HG02973 (cell line): Measurements from ENCODE around the gene DSCAM.
"Not testable (repeated sequence)": the region's sequence is repeated elsewhere in the genome, so short reads cannot be mapped to it uniquely, and the experiment has no call there.

Experiments used
- ATAC-seq: cut with Tn5 transposase; IDR thresholded peaks from one replicate; pipeline ENCODE4 v1.9.1; 2021; ENCODE audit warnings: moderate library complexity; ENCODE audit not compliant: unreplicated experiment

Gene DSCAM

GRCh38 chr21:40074198-40074597 lies 772.8 kb downstream of the DSCAM start:
- no peak for ATAC-seq

GRCh38 chr21:40073642-40074041 lies 773.3 kb downstream of the DSCAM start:
- no peak for ATAC-seq

GRCh38 chr21:40070871-40071270 lies 776.1 kb downstream of the DSCAM start:
- no peak for ATAC-seq

- ATAC-seq, result no peak
Measured at GRCh38 chr21:40067751-40068150, 779.2 kb downstream of the DSCAM start.

GRCh38 chr21:40066221-40066620 lies 780.7 kb downstream of the DSCAM start:
- ATAC-seq, result no peak

GRCh38 chr21:40060083-40060677 lies 786.8 kb downstream of the DSCAM start:
- no peak for ATAC-seq

GRCh38 chr21:40057331-40057730 lies 789.6 kb downstream of the DSCAM start:
- ATAC-seq, result no peak

GRCh38 chr21:40056031-40056430 lies 790.9 kb downstream of the DSCAM start:
- no peak for ATAC-seq

GRCh38 chr21:40054403-40054802 lies 792.6 kb downstream of the DSCAM start:
- no peak for ATAC-seq

- ATAC-seq, result no peak
Measured at GRCh38 chr21:40053007-40053406, 794.0 kb downstream of the DSCAM start.

GRCh38 chr21:40052276-40052675 lies 794.7 kb downstream of the DSCAM start:
- no peak for ATAC-seq

GRCh38 chr21:40051801-40052200 lies 795.2 kb downstream of the DSCAM start:
- ATAC-seq, result no peak

- no peak for ATAC-seq
Measured at GRCh38 chr21:40049931-40050290, 797.0 kb downstream of the DSCAM start.

- no peak for ATAC-seq
Measured at GRCh38 chr21:40049031-40049930, 797.7 kb downstream of the DSCAM start.

GRCh38 chr21:40047993-40048730 lies 798.8 kb downstream of the DSCAM start:
- no peak for ATAC-seq

GRCh38 chr21:40047211-40047610 lies 799.7 kb downstream of the DSCAM start:
- ATAC-seq, result no peak

GRCh38 chr21:40043866-40044265 lies 803.1 kb downstream of the DSCAM start:
- no peak for ATAC-seq

- no peak for ATAC-seq
Measured at GRCh38 chr21:40043423-40043822, 803.5 kb downstream of the DSCAM start.

GRCh38 chr21:40041446-40041845 lies 805.5 kb downstream of the DSCAM start:
- no peak for ATAC-seq

- not testable (repeated sequence) for ATAC-seq
Measured at GRCh38 chr21:40033156-40033782, 813.7 kb downstream of the DSCAM start.

- no peak for ATAC-seq
Measured at GRCh38 chr21:40029888-40030287, 817.1 kb downstream of the DSCAM start.
